Smooth muscle cell (in vitro differentiated cells): ENCODE measurements around the gene PHF2. TPM values are rescaled to one million over a fixed set of nuclear protein-coding genes. Genes with fewer than 3 reads are reported as not detected.

Experiments used
- DNase-seq: peaks from one replicate; lab custom pipeline; 2025; ENCODE audit not compliant: unreplicated experiment; lab: John Stamatoyannopoulos, UW
- H2AFZ ChIP-seq: fragments of 200-600 bp; sonication (generic); 2 replicates; pipeline ENCODE4 v1.6.0; 2016; ENCODE audit warnings: antibody characterized with exemption, low read depth, mild to moderate bottlenecking
- H3F3A ChIP-seq: fragments of 200-600 bp; sonication (generic); 2 replicates; pipeline ENCODE4 v1.6.0; 2017; ENCODE audit warnings: antibody characterized with exemption, low read depth
- H3K27ac ChIP-seq: fragments of 200-600 bp; sonication (generic); 2 replicates; pipeline ENCODE4 v1.5.1; 2016; ENCODE audit warnings: low read depth, mild to moderate bottlenecking
- H3K27me3 ChIP-seq: fragments of 200-600 bp; sonication (generic); 2 replicates; pipeline ENCODE4 v1.6.1; 2016; ENCODE audit warnings: low read depth, mild to moderate bottlenecking
- H3K36me3 ChIP-seq: fragments of 200-600 bp; sonication (generic); 2 replicates; pipeline ENCODE4 v1.5.1; 2016; ENCODE audit warnings: low read depth
- H3K4me1 ChIP-seq: fragments of 200-600 bp; sonication (generic); 2 replicates; pipeline ENCODE4 v1.5.1; 2016; ENCODE audit warnings: low read depth
- H3K4me2 ChIP-seq: fragments of 200-600 bp; sonication (generic); 2 replicates; pipeline ENCODE4 v1.6.0; 2016; ENCODE audit warnings: mild to moderate bottlenecking
- H3K4me3 ChIP-seq: fragments of 200-600 bp; sonication (generic); 2 replicates; pipeline ENCODE4 v1.5.1; 2016; ENCODE audit warnings: mild to moderate bottlenecking
- H3K79me2 ChIP-seq: fragments of 200-600 bp; sonication (generic); 2 replicates; pipeline ENCODE4 v1.6.0; 2016; ENCODE audit warnings: low read depth, mild to moderate bottlenecking
- H3K9ac ChIP-seq: fragments of 200-600 bp; sonication (generic); 2 replicates; pipeline ENCODE4 v1.6.0; 2016; ENCODE audit warnings: low read depth
- H3K9me3 ChIP-seq: fragments of 200-600 bp; sonication (generic); replicated peaks from 2 replicates; pipeline ENCODE4 v1.5.1; 2016; ENCODE audit warnings: low read depth
- H4K20me1 ChIP-seq: fragments of 200-600 bp; sonication (generic); 2 replicates; pipeline ENCODE4 v1.6.0; 2016; ENCODE audit warnings: low read depth
- WGBS: methylation state at CpG from one replicate; pipeline ENCODE4 v1.1.7; 2016; ENCODE audit warnings: low lambda C conversion rate; 5-methylcytosine and 5-hydroxymethylcytosine counted together
- polyA plus RNA-seq: library from polyadenylated mRNA; unstranded; fragments of >200 nt; fragmentation: Nextera tagmentation; extraction: Ambion mirVana; gene quantifications from 2 replicates; pipeline ENCODE4 v1.2.1, GENCODE V29; 2016
- total RNA-seq: library from RNA; depleted of rRNA; stranded (reverse); fragments of >200 nt; gene quantifications from 2 replicates; pipeline ENCODE4 v1.2.3, GENCODE V29; 2014
- TF ChIP-seq, protein P1 (sequence below): fragments of 200-600 bp; sonication (generic); IDR thresholded peaks from 2 replicates; pipeline ENCODE4 v1.5.1; 2017; ENCODE audit warnings: borderline replicate concordance, mild to moderate bottlenecking, antibody characterized with exemption; ENCODE audit not compliant: insufficient read depth, poor library complexity, severe bottlenecking

PHF2 gene
- total and polyA plus RNA-seq, 2 experiments from 2014 or later, result 11.1 to 18.3 TPM

DNA sequence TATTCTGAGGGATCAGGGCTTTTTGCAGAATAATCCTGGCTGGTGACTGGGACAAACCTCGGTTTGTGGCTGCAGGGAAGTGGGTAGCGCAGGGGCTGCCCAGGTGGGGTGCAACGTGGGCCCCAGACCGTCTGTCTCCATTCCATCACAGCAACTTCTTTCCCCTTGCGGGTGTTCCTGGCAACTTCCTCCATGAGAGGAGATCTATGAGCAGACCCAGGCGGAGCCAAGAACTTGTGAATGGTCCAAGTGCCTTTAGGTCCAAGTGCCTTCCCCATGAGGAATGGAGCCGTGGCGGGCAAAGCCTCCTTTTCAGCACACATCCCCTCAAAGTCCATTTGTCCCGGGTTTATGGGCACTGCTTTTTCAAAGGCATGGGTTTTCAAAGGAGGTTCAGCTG, 136.5 kb downstream of the PHF2 start:
- H2AFZ ChIP-seq, result no peak overlapping the region
- H3K4me1 ChIP-seq, result no peaks in the 10 kb centered on the region
- H3K9me3 ChIP-seq, result no peaks in the 10 kb centered on the region
- H3K27ac ChIP-seq, result no peak overlapping the region
- TF ChIP-seq, protein P1, sequence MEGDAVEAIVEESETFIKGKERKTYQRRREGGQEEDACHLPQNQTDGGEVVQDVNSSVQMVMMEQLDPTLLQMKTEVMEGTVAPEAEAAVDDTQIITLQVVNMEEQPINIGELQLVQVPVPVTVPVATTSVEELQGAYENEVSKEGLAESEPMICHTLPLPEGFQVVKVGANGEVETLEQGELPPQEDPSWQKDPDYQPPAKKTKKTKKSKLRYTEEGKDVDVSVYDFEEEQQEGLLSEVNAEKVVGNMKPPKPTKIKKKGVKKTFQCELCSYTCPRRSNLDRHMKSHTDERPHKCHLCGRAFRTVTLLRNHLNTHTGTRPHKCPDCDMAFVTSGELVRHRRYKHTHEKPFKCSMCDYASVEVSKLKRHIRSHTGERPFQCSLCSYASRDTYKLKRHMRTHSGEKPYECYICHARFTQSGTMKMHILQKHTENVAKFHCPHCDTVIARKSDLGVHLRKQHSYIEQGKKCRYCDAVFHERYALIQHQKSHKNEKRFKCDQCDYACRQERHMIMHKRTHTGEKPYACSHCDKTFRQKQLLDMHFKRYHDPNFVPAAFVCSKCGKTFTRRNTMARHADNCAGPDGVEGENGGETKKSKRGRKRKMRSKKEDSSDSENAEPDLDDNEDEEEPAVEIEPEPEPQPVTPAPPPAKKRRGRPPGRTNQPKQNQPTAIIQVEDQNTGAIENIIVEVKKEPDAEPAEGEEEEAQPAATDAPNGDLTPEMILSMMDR, result no peak
- H3F3A ChIP-seq, result no peaks in the 10 kb centered on the region
- no peak overlapping the region for H3K4me3 ChIP-seq
- no peaks in the 10 kb centered on the region for H4K20me1 ChIP-seq
- H3K9ac ChIP-seq, result no peak overlapping the region
- no peaks in the 10 kb centered on the region for H3K79me2 ChIP-seq
- no peak overlapping the region for H3K4me2 ChIP-seq
- WGBS, result 90% methylated on average over 9 of the region's 9 CpGs
- no peaks in the 10 kb centered on the region for H3K36me3 ChIP-seq
- peaks cover 6% of the 10 kb centered on the region for H3K27me3 ChIP-seq
- no peak for DNase-seq

DNA sequence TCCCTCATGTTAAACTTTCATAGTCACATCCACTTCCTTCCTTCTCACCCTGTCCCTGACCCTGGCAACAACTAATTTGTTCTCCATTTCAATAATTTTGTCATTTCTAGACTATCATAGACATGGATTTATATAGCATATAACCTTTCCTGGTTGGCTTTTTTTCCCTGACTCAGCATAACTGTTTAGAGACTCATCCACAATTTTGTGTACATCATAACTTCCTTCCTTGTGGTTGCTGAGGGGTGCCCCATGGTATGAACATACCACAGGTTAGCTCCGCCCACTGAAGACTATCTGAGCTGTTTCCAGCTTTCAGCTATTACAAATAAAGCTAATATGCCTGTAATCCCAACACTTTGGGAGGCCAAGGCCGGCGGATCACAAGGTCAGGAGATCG, 137.3 kb downstream of the PHF2 start:
- no peak for DNase-seq
- 89% methylated on average over 4 of the region's 4 CpGs for WGBS
- TF ChIP-seq, protein P1, result no peak

DNA sequence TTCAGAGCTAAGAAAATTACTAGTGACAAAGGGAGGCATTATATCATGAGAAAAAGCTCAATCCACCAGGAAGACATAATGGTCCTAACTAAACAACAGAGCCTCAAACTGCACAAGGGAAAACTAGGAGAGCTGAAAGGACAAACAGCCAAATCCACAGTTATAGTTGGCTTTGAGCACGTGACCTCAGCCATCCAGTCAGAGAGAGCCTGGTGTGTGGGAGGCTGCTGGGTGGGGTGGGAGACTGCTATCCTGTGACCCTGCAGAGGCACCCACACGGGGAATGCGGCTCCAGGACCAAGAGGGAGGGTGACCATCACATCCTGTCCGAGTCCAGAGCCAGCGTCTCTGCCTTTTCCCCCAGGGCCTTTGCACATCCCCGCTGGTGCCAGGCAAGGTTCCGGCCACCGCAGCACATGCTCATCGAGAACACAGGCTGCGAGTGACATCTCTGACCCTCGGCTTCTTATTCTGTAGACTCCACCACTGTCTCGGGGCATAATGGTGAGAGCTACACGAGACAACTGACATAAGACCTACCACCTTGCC, 145.1 kb downstream of the PHF2 start:
- H4K20me1 ChIP-seq, result no peaks in the 10 kb centered on the region
- no peaks in the 10 kb centered on the region for H3K9me3 ChIP-seq
- H3K4me1 ChIP-seq, result no peaks in the 10 kb centered on the region
- TF ChIP-seq, protein P1, result no peak
- DNase-seq, result no peak
- no peaks in the 10 kb centered on the region for H3K36me3 ChIP-seq
- 93% methylated on average over 13 of the region's 13 CpGs for WGBS
- H2AFZ ChIP-seq, result no peak overlapping the region
- no peaks in the 10 kb centered on the region for H3F3A ChIP-seq
- no peak overlapping the region for H3K27ac ChIP-seq
- no peak overlapping the region for H3K4me3 ChIP-seq
- no peaks in the 10 kb centered on the region for H3K79me2 ChIP-seq
- no peak overlapping the region for H3K4me2 ChIP-seq
- no peaks in the 10 kb centered on the region for H3K27me3 ChIP-seq
- no peak overlapping the region for H3K9ac ChIP-seq

More for the DNA sequence above, 137.3 kb downstream of the PHF2 start:
- no peak overlapping the region for H2AFZ ChIP-seq
- no peaks in the 10 kb centered on the region for H3K9me3 ChIP-seq
- H3K79me2 ChIP-seq, result no peaks in the 10 kb centered on the region
- H3K36me3 ChIP-seq, result no peaks in the 10 kb centered on the region
- H3K4me1 ChIP-seq, result no peaks in the 10 kb centered on the region
- no peak overlapping the region for H3K4me3 ChIP-seq
- H3K9ac ChIP-seq, result no peak overlapping the region
- no peak overlapping the region for H3K27ac ChIP-seq
- H4K20me1 ChIP-seq, result no peaks in the 10 kb centered on the region
- no peak overlapping the region for H3K4me2 ChIP-seq
- H3F3A ChIP-seq, result no peaks in the 10 kb centered on the region
- H3K27me3 ChIP-seq, result peaks cover 6% of the 10 kb centered on the region

DNA sequence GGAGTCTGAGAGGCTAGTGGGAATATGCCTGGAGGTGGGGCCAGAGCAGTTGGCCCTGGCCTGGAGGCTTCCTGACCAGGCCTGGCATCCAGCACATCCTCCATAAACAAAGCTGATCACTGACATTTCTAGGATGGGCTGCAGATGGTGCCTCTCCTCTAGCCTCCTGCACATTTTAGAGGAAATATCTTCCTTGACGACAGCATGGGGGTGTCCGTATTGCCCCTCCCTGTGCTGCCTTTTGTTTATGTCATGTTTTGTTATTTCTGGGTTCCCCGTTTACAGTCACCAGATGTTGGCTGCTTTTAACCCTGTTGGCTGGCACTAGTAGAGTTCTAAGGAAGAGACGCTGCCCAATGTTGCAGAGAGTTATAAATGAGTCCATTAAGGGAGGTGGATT, 148.5 kb downstream of the PHF2 start:
- Histone ChIP-seq H3K79me2 (no peaks in the 10 kb centered on the region), H3K27ac (no peak overlapping the region), H3K4me2 (no peak overlapping the region), H3K9ac (no peak overlapping the region), H3K4me3 (no peak overlapping the region), H3K27me3 (no peaks in the 10 kb centered on the region), H3F3A (no peaks in the 10 kb centered on the region), H3K4me1 (no peaks in the 10 kb centered on the region), H4K20me1 (no peaks in the 10 kb centered on the region), H3K9me3 (no peaks in the 10 kb centered on the region), H2AFZ (no peak overlapping the region), H3K36me3 (no peaks in the 10 kb centered on the region)
- WGBS, result 90% methylated on average over 4 of the region's 4 CpGs
- DNase-seq, result no peak
- TF ChIP-seq, protein P1, result no peak
